Measurements from ENCODE around the gene MAPKBP1.

MAPKBP1 gene

DNA sequence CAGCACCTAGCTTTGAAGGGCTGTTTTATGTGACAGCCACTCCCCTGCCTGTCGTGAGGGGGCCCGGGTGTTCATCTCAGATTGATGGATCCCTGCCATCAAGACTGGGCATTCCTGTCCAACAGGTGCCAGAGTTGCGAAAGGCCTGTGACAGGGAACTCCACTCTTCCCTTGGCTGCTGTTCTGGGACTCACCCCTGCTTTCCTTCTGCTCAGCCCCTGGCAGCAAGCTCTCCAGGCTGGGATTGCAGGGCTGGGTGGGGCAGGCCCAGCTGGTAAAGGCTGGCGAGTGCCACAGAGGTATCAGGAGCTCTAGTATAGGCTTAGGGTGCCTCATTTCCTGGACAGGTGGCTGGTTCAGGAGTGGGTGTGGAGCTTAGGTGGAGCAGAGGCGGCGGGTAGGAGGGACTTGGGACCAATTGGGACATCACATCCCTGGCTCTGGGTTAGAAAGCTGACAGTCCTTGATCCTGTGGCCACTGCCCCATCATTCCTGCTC is 64.2 kb downstream of the MAPKBP1 start, which contains the start of gene PLA2G4B:
Gene PLA2G4B, plus strand, starts transcription at position 448 of the 498 bp plus-strand sequence. CDS start 67 bp downstream, outside the sequence.
- Histone ChIP-seq H3K36me3 (ENCODE audit: control insufficient read depth in 2 of 2, insufficient read depth in 1 of 2, low read length in 2 of 2) (no peaks in the 10 kb centered on the region), H3K4me1 (ENCODE audit: control insufficient read depth, insufficient read depth, low read length) (no peaks in the 10 kb centered on the region), H3K27ac (ENCODE audit: extremely low read depth, low read depth, low read length) (no peak within 1 kb of the TSS), H3K9me3 (ENCODE audit: control insufficient read depth, insufficient read depth, low read depth, low read length) (no peaks in the 10 kb centered on the region), H3K4me3 (ENCODE audit: low read depth, low read length) (no peak within 1 kb of the TSS)
- POLR2A ChIA-PET: interaction anchor here (0.6 to 1.1 kb wide), 2 partner anchors 42 to 422 kb away, joined by 3 read pairs; no protein-coding TSS in a partner anchor
- CTCF ChIA-PET: no interaction called here
- TF ChIP-seq, protein P1, sequence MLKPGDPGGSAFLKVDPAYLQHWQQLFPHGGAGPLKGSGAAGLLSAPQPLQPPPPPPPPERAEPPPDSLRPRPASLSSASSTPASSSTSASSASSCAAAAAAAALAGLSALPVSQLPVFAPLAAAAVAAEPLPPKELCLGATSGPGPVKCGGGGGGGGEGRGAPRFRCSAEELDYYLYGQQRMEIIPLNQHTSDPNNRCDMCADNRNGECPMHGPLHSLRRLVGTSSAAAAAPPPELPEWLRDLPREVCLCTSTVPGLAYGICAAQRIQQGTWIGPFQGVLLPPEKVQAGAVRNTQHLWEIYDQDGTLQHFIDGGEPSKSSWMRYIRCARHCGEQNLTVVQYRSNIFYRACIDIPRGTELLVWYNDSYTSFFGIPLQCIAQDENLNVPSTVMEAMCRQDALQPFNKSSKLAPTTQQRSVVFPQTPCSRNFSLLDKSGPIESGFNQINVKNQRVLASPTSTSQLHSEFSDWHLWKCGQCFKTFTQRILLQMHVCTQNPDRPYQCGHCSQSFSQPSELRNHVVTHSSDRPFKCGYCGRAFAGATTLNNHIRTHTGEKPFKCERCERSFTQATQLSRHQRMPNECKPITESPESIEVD (tag by site-specific recombination; IDR thresholded peaks at IDR 0.05): no peak
- TF ChIP-seq ZNF776 (tag by site-specific recombination; IDR thresholded peaks at IDR 0.05; ENCODE audit: borderline replicate concordance) (no peak), ZNF623 (tag by site-specific recombination; IDR thresholded peaks at IDR 0.05) (no peak), ZNF280D (tag by site-specific recombination; IDR thresholded peaks at IDR 0.05) (no peak), ZNF660 (tag by site-specific recombination; IDR thresholded peaks at IDR 0.05) (no peak), ZBTB20 (tag by site-specific recombination; IDR thresholded peaks at IDR 0.05) (no peak), ZNF16 (tag by site-specific recombination; IDR thresholded peaks at IDR 0.05; ENCODE audit: low read depth) (no peak), ZFHX2 (tag by site-specific recombination; conservative IDR thresholded peaks at IDR 0.05) (peak; percentile 59), ZNF24 (tag by site-specific recombination; IDR thresholded peaks at IDR 0.05) (no peak), CTCF (tag by site-specific recombination; IDR thresholded peaks at IDR 0.05) (no peak), ZBTB6 (tag by site-specific recombination; IDR thresholded peaks at IDR 0.05) (no peak), ZSCAN23 (tag by site-specific recombination; IDR thresholded peaks at IDR 0.05) (no peak), ZNF223 (tag by site-specific recombination; IDR thresholded peaks at IDR 0.05) (no peak), ZNF596 (tag by site-specific recombination; IDR thresholded peaks at IDR 0.05) (no peak), SETDB1 (IDR thresholded peaks at IDR 0.05; ENCODE audit: insufficient read length, low read length) (no peak), ZBTB17 (tag by site-specific recombination; IDR thresholded peaks at IDR 0.05) (no peak), ZNF624 (tag by site-specific recombination; IDR thresholded peaks at IDR 0.05) (no peak), ZNF580 (tag by site-specific recombination; IDR thresholded peaks at IDR 0.05) (no peak), ZNF19 (tag by site-specific recombination; IDR thresholded peaks at IDR 0.05; ENCODE audit: low read depth) (no peak), AEBP2 (tag by site-specific recombination; IDR thresholded peaks at IDR 0.05; ENCODE audit: borderline replicate concordance) (no peak), ZNF184 (tag by site-specific recombination; IDR thresholded peaks at IDR 0.05) (no peak), ZNF777 (tag by site-specific recombination; IDR thresholded peaks at IDR 0.05; ENCODE audit: borderline replicate concordance) (no peak), ZNF155 (tag by site-specific recombination; IDR thresholded peaks at IDR 0.05) (no peak), ZSCAN30 (tag by site-specific recombination; IDR thresholded peaks at IDR 0.05) (no peak)
- TF ChIP-seq, protein P2, sequence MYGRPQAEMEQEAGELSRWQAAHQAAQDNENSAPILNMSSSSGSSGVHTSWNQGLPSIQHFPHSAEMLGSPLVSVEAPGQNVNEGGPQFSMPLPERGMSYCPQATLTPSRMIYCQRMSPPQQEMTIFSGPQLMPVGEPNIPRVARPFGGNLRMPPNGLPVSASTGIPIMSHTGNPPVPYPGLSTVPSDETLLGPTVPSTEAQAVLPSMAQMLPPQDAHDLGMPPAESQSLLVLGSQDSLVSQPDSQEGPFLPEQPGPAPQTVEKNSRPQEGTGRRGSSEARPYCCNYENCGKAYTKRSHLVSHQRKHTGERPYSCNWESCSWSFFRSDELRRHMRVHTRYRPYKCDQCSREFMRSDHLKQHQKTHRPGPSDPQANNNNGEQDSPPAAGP (tag by site-specific recombination; IDR thresholded peaks at IDR 0.05): no peak
- TF ChIP-seq, protein P3, sequence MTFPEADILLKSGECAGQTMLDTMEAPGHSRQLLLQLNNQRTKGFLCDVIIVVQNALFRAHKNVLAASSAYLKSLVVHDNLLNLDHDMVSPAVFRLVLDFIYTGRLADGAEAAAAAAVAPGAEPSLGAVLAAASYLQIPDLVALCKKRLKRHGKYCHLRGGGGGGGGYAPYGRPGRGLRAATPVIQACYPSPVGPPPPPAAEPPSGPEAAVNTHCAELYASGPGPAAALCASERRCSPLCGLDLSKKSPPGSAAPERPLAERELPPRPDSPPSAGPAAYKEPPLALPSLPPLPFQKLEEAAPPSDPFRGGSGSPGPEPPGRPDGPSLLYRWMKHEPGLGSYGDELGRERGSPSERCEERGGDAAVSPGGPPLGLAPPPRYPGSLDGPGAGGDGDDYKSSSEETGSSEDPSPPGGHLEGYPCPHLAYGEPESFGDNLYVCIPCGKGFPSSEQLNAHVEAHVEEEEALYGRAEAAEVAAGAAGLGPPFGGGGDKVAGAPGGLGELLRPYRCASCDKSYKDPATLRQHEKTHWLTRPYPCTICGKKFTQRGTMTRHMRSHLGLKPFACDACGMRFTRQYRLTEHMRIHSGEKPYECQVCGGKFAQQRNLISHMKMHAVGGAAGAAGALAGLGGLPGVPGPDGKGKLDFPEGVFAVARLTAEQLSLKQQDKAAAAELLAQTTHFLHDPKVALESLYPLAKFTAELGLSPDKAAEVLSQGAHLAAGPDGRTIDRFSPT (tag by site-specific recombination; IDR thresholded peaks at IDR 0.05): no peak
